AG04450 (cell line): Measurements from ENCODE around the gene GNRH2. TPM values are rescaled to one million over a fixed set of nuclear protein-coding genes. Genes with fewer than 3 reads are reported as not detected.

Experiments used
- CTCF ChIA-PET: fragments of 300-600, 350-600 bp; formaldehyde crosslinking; extraction: SDS; loops from one replicate; lab custom pipeline; 2022; ENCODE audit warnings: antibody characterized with exemption, inconsistent platforms; lab: Charles Lee
- POLR2A ChIA-PET: fragments of 350-600 bp; formaldehyde crosslinking; extraction: SDS; loops from one replicate; lab custom pipeline; 2021; ENCODE audit warnings: antibody characterized with exemption, inconsistent platforms; lab: Yijun Ruan, JAX
- DNase-seq: peaks from one replicate; pipeline ENCODE4 v3.0.0-alpha.2; 2011; ENCODE audit warnings: low read depth, low spot score
- H3K27ac ChIP-seq: one replicate; pipeline ENCODE4 v1.5.1; 2012; ENCODE audit warnings: low read depth, low read length, control low read depth
- H3K27me3 ChIP-seq: one replicate; pipeline ENCODE4 v1.6.0; 2012; ENCODE audit warnings: low read length; ENCODE audit not compliant: control insufficient read depth, insufficient read depth
- H3K4me3 ChIP-seq: 2 replicates; pipeline ENCODE4 v1.5.1; 2011; ENCODE audit warnings: mild to moderate bottlenecking, low read depth, low read length, control low read depth
- H3K9me3 ChIP-seq: 2 replicates; pipeline ENCODE4 v1.5.1; 2012; ENCODE audit warnings: low read length; ENCODE audit not compliant: control insufficient read depth, insufficient read depth
- polyA plus RNA-seq: library from polyadenylated mRNA; depleted of rRNA; stranded (reverse); fragments of >200 nt; gene quantifications from 2 replicates; pipeline ENCODE4 v1.2.3, GENCODE V29; 2011; rRNA removed
- TF ChIP-seq, protein P1 (sequence below): IDR thresholded peaks from 2 replicates; pipeline ENCODE4 v1.5.1; 2011; ENCODE audit warnings: low read depth, low read length, control low read depth, inconsistent platforms

The GNRH2 gene
- polyA plus RNA-seq, 1 experiment = not detected

DNA sequence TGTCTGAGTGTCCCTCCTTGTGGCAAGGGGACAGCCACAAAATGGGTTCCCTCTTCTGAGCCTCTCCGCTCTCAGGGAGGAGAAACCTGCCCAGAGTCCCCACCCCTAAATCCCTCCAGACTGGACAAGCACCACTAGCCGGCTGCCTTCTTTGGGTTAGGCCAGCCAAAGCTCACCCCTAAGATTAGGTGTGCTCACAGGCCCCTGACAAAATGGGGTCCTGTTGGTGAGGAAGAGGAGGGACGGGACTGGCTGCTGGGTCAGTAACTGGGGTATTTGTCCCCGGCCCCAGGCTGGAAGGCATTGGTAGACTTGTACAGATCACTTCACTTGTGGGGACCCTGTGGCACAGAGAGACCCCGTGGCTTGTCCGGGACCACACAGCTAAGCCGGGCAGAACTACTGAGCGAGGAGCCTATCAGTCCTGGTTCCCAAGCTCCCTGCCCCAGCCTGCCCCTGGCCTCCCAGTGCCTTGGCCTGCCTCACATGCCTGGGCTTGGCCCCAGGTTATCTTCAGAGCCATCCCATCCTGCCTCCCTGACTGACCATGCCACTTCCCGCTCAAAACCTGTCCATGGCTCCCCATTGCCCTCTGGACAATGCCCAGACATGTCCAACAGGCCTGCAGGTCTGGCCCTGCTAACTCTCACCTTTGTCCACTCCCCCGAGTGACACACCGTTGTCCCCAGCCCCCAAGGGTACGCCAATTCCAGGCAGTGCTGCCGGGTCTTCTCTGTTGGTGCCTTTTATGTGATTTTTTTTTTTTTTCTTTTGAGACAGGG is 51.6 kb downstream of the GNRH2 start:
- POLR2A ChIA-PET = no interaction called here
- TF ChIP-seq, protein P1, sequence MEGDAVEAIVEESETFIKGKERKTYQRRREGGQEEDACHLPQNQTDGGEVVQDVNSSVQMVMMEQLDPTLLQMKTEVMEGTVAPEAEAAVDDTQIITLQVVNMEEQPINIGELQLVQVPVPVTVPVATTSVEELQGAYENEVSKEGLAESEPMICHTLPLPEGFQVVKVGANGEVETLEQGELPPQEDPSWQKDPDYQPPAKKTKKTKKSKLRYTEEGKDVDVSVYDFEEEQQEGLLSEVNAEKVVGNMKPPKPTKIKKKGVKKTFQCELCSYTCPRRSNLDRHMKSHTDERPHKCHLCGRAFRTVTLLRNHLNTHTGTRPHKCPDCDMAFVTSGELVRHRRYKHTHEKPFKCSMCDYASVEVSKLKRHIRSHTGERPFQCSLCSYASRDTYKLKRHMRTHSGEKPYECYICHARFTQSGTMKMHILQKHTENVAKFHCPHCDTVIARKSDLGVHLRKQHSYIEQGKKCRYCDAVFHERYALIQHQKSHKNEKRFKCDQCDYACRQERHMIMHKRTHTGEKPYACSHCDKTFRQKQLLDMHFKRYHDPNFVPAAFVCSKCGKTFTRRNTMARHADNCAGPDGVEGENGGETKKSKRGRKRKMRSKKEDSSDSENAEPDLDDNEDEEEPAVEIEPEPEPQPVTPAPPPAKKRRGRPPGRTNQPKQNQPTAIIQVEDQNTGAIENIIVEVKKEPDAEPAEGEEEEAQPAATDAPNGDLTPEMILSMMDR = no peak
- Histone ChIP-seq H3K27ac (no peak overlapping the region), H3K27me3 (peaks cover 12% of the 10 kb centered on the region), H3K9me3 (no peaks in the 10 kb centered on the region; the same call in 1 of the 2 replicates), H3K4me3 (no peak overlapping the region)
- CTCF ChIA-PET = no interaction called here
- DNase-seq = no peak

Other genes with a start within 250 kb of the GNRH2 start
- gene CPXM1, start 243.0 kb upstream of the GNRH2 start, polyA plus RNA-seq = 9.0 and 12.9 TPM in 2 replicates
- gene C20orf141, start 228.6 kb upstream of the GNRH2 start, polyA plus RNA-seq = not detected in 2 replicates
- not detected in 2 replicates for gene TMEM239, start 227.3 kb upstream of the GNRH2 start, polyA plus RNA-seq
- 17.5 and 19.7 TPM in 2 replicates for gene PCED1A, start 203.0 kb upstream of the GNRH2 start, polyA plus RNA-seq
- gene VPS16, start 202.9 kb upstream of the GNRH2 start, polyA plus RNA-seq = 33.5 and 36.7 TPM in 2 replicates
- 68.0 and 87.4 TPM in 2 replicates for gene PTPRA, start 170.1 kb upstream of the GNRH2 start, polyA plus RNA-seq
- 22.8 and 27.2 TPM in 2 replicates for gene MRPS26, start 2.4 kb downstream of the GNRH2 start, polyA plus RNA-seq
- not detected in 2 replicates for gene OXT, start 28.0 kb downstream of the GNRH2 start, polyA plus RNA-seq
- not detected in 2 replicates for gene AVP, start 41.1 kb downstream of the GNRH2 start, polyA plus RNA-seq
- 16.2 and 20.0 TPM in 2 replicates for gene FASTKD5, start 116.2 kb downstream of the GNRH2 start, polyA plus RNA-seq
- 3.1 and 3.7 TPM in 2 replicates for gene UBOX5, start 116.2 kb downstream of the GNRH2 start, polyA plus RNA-seq
- gene LZTS3, start 129.9 kb downstream of the GNRH2 start, polyA plus RNA-seq = 2.0 and 3.1 TPM in 2 replicates
- 22.8 and 24.7 TPM in 2 replicates for gene DDRGK1, start 161.1 kb downstream of the GNRH2 start, polyA plus RNA-seq
- 25.2 and 29.8 TPM in 2 replicates for gene ITPA, start 165.9 kb downstream of the GNRH2 start, polyA plus RNA-seq
- gene SLC4A11, start 195.6 kb downstream of the GNRH2 start, polyA plus RNA-seq = 0.47 and 0.53 TPM in 2 replicates